Activated T-helper 1 cell treated with anti-CD3 and anti-CD28 coated beads, Interleukin-12 subunit alpha, Interleukin-12 subunit beta, Interleukin-2, Interleukin-4 antibody, amounts not matched to agents 30 ng/mL and 10 ng/mL and 1 ng/mL, durations not matched to agents 14 hours and 24 hours and 36 hours (primary cell): ENCODE measurements around the gene TMEM82. TPM values are rescaled to one million over a fixed set of nuclear protein-coding genes. Genes with fewer than 3 reads are reported as not detected.

Experiments used
- DNase-seq: peaks from one replicate; pipeline ENCODE4 v3.0.0; 2021; ENCODE audit warnings: low spot score
- H3K27ac Mint-ChIP-seq: one replicate; pipeline ENCODE4 v1.8.0; 2021; ENCODE audit warnings: mild to moderate bottlenecking, mixed read lengths
- H3K27me3 Mint-ChIP-seq: one replicate; pipeline ENCODE4 v1.8.0; 2022; ENCODE audit warnings: mild to moderate bottlenecking, moderate library complexity, mixed read lengths; ENCODE audit not compliant: insufficient read depth
- H3K36me3 Mint-ChIP-seq: one replicate; pipeline ENCODE4 v1.8.0; 2021; ENCODE audit warnings: low read depth, mixed read lengths
- H3K4me1 Mint-ChIP-seq: one replicate; pipeline ENCODE4 v1.8.0; 2021; ENCODE audit warnings: low read depth, mixed read lengths
- H3K4me3 Mint-ChIP-seq: one replicate; pipeline ENCODE4 v1.8.0; 2021; ENCODE audit warnings: mild to moderate bottlenecking, moderate library complexity, mixed read lengths
- H3K9me3 Mint-ChIP-seq: one replicate; pipeline ENCODE4 v1.8.0; 2021; ENCODE audit warnings: mixed read lengths
- intact Hi-C: fragments of 100-400 bp; cut with micrococcal nuclease; formaldehyde crosslinking; loops from one replicate; pipeline ENCODE4 v1.15.1; 2024
- total RNA-seq: library from RNA; stranded (reverse); gene quantifications from 2 replicates; pipeline ENCODE4 v1.2.3, GENCODE V29; 2022

The TMEM82 gene
- total RNA-seq, 1 donor from 2014 or later, result not detected

DNA sequence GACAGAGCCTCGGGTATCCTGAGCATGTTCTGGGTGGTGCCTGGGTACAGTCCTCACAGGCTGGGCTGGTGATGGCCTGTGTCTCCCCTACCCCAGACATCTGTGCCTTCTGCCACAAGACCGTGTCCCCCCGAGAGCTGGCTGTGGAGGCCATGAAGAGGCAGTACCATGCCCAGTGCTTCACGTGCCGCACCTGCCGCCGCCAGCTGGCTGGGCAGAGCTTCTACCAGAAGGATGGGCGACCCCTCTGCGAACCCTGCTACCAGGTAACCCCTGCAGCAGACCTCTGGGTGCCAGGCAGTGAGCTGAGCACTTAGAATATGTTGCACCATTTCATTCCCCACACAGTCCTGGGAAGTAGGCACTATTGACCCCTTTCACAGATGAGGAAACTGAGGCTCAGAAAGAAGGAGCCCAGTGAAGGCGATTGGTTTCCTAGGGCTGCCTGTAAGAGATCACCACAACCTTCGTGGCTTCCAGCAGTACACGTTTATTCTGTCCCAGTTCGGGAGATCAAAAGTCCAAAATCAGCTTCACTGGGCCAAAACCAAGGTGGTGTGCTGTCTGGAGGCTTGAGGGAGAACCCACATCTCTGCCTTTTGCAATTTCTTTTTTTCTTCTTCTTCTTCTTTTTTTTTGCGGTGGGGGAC, 28.1 kb downstream of the TMEM82 start:
- peaks cover under 1% of the 10 kb centered on the region for H3K27me3 Mint-ChIP-seq
- H3K9me3 Mint-ChIP-seq, result no peaks in the 10 kb centered on the region
- DNase-seq, result no peak
- no peaks in the 10 kb centered on the region for H3K4me1 Mint-ChIP-seq
- no peak overlapping the region for H3K27ac Mint-ChIP-seq
- no peak overlapping the region for H3K4me3 Mint-ChIP-seq
- H3K36me3 Mint-ChIP-seq, result no peaks in the 10 kb centered on the region
- intact Hi-C loops, result no loop called here

DNA sequence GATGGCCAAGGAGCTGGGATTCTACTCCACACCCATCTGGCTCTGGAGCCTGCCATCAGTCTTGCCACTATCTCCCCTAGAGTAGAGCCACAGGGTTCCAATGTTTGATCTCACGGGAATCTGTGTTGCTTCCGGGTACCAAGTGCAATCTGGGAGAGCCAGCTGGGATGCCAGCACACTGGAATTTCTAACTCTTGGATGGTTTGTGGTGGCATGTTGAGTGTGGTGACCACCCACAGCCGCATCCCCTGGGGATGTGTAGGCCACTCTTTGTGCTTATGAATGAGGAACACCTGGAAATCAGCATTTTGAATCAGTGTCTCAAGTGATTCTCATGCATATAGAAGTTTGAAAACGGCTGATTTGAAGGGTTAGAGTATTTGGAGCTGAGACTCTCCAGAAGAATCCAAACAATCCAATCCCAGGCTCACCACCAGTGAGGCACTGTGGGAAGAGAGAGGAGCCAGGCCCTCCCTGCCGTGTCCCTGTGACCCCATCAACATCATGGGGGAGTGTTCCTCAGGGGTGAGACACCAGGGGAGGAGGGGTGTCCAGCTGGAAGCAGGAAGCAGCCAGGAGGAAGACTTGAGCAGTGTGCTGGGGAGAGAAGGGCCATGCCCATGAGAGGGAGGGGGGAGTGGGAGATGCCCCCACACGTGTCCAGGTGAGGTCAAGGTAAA, 29.7 kb downstream of the TMEM82 start:
- no peaks in the 10 kb centered on the region for H3K9me3 Mint-ChIP-seq
- no peaks in the 10 kb centered on the region for H3K27me3 Mint-ChIP-seq
- no peaks in the 10 kb centered on the region for H3K36me3 Mint-ChIP-seq
- no peaks in the 10 kb centered on the region for H3K4me1 Mint-ChIP-seq
- intact Hi-C loops, result no loop called here
- no peak for DNase-seq
- no peak overlapping the region for H3K27ac Mint-ChIP-seq
- H3K4me3 Mint-ChIP-seq, result no peak overlapping the region

DNA sequence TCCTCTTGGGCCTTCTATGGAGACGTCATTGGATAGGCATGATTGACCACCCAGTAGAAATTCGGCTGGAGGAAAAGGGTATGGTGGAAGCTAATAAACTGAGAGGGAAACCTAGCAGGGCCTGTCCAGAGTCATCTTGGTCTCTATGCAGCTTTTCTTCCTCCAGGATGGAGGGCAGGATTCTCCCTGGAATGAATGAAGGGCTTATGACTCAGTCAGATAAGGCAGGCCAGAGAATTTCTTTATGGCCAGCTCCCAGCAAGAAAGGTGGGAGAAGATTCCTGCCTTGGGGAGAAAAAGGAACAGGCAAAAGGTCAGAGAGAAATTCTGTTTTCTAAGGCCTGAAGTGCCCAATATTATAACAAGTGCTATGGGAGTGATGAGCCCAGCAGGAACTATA, 33.4 kb downstream of the TMEM82 start:
- H3K4me1 Mint-ChIP-seq, result no peaks in the 10 kb centered on the region
- H3K27ac Mint-ChIP-seq, result no peak overlapping the region
- peaks cover 3% of the 10 kb centered on the region for H3K27me3 Mint-ChIP-seq
- intact Hi-C loops, result no loop called here
- H3K9me3 Mint-ChIP-seq, result no peaks in the 10 kb centered on the region
- H3K4me3 Mint-ChIP-seq, result no peak overlapping the region
- no peak for DNase-seq
- no peaks in the 10 kb centered on the region for H3K36me3 Mint-ChIP-seq

DNA sequence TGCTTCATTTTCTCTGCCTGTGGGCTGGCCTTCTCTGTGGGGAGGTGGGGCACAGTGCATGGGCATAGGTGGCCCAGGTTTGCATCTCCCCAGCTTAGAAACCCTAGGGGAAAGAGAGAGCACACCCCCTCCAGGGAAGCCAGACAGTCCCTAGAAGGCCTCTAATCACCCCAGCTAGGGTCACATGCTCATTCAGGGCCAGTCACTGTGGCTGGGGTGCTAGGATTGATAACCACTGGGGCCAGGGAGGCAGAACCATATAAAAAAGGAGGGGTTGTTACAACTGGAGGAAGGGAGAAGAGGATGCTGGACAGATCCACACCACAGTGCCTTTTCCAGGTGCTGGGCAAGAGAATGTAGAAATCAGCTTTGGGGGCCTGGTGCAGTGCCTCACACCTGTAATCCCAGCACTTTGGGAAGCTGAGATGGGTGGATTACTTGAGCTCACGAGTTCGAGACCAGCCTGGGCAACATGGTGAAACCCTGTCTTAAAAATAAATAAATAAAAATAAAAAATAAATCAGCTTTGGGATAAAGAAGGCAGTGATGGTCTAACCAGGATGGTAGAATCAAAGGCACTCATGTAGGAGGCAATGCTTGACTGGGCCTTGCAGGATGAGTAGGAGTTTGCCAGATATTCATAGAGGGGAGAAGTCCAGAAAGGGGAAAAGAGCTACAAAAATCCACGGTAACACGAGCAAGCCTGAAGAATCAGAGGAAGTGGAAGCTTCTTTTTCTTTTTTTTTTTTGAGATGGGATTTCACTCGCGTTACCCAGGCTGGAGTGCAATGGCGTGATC, 35.8 kb downstream of the TMEM82 start:
- Mint-ChIP-seq H3K36me3 (no peaks in the 10 kb centered on the region), H3K27me3 (peaks cover 3% of the 10 kb centered on the region), H3K9me3 (no peaks in the 10 kb centered on the region), H3K4me1 (no peaks in the 10 kb centered on the region), H3K27ac (no peak overlapping the region), H3K4me3 (no peak overlapping the region)
- DNase-seq, result no peak
- intact Hi-C loops, result no loop called here

DNA sequence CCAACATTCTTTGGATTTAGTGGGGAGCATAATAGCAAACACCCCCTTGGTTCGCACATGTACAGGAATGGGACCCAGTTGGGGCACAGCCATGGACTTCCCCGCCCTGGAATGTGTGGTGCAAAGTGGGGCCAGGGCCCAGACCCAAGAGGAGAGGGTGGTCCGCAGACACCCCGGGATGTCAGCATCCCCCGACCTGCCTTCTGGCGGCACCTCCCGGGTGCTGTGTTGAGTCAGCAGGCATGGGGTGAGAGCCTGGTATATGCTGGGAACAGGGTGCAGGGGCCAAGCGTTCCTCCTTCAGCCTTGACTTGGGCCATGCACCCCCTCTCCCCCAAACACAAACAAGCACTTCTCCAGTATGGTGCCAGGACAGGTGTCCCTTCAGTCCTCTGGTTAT, 43.4 kb downstream of the TMEM82 start:
- H3K4me1 Mint-ChIP-seq, result no peaks in the 10 kb centered on the region
- peaks cover 5% of the 10 kb centered on the region for H3K27me3 Mint-ChIP-seq
- H3K9me3 Mint-ChIP-seq, result no peaks in the 10 kb centered on the region
- no peak overlapping the region for H3K4me3 Mint-ChIP-seq
- H3K36me3 Mint-ChIP-seq, result no peaks in the 10 kb centered on the region
- no peak for DNase-seq
- H3K27ac Mint-ChIP-seq, result no peak overlapping the region
- intact Hi-C loops, result no loop called here

DNA sequence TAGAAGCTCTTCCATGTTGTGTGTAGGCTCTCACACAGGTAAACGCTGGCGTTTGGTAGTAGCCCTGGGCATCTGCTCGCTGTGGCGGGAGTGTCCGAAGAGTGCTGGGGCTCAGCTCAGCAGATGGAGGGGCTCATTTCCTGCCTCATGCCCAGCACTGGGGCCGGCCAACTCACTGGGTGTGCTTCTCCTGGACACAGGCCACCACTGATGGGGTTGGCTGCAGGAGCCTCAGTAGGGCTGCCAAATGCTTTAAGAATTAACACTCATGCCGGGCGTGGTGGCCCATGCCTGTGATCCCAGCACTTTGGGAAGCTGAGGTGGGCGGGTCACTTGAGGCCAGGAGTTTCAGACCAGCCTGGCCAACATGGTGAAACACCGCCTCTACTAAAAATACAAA, 44.3 kb downstream of the TMEM82 start:
- DNase-seq, result no peak
- Mint-ChIP-seq H3K4me3 (no peak overlapping the region), H3K27ac (no peak overlapping the region), H3K4me1 (no peaks in the 10 kb centered on the region), H3K36me3 (no peaks in the 10 kb centered on the region), H3K9me3 (no peaks in the 10 kb centered on the region), H3K27me3 (peaks cover 6% of the 10 kb centered on the region)
- intact Hi-C loops, result no loop called here

DNA sequence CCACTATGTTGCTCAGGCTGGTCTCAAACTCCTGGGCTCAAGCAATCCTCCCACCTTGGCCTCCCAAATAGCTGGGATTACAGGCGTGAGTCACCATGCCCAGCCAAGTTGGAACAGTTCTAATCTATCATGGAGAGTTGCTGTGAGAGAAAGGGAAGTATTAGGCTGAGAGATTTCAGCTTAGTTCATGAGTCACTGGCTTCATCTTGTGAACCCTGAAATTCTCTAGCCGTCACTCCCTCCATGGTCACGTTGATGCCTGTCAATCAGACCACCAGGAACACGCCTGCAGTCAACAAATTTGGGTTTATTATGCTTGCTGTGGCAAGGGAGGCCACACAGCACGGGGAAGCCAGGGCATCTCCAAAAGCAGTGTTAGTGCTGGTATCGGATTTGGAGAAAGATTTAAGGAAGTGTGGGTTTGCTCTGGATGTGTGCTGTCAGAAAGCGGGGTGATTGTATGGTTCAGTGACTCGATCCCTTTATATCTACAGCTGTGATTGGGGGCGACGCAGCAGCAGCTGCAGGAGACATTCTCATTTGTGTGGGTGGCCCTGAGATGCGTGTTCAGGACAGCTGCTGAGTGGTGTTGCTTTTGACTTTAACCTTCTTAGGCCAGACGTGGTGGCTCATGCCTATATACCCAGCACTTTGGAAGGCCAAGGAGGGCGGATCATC, 46.5 kb downstream of the TMEM82 start:
- DNase-seq, result no peak
- Mint-ChIP-seq H3K27ac (no peak overlapping the region), H3K4me1 (no peaks in the 10 kb centered on the region), H3K4me3 (no peak overlapping the region), H3K36me3 (no peaks in the 10 kb centered on the region), H3K9me3 (no peaks in the 10 kb centered on the region), H3K27me3 (peaks cover 7% of the 10 kb centered on the region)
- intact Hi-C loops, result no loop called here

DNA sequence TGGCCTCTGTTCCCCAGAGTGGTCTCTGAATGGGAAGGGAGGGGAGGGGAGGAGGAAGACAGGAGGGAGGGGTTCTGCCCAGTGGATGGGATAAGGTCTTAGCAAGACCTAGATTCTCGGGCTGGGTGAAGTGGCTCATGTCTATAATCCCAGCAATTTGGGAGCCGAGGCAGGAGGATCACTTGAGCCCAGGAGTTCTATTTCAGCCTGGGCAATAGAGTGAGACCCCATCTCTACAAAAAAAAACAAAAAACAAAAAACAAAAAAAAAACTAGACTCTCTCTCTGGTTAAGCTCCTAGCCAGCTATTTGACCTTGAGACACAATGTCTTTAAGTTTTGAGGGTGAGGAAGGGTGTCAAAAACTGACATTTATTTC, 53.8 kb downstream of the TMEM82 start:
- DNase-seq, result no peak
- Mint-ChIP-seq H3K27ac (no peak overlapping the region), H3K27me3 (peaks cover 6% of the 10 kb centered on the region), H3K36me3 (no peaks in the 10 kb centered on the region), H3K9me3 (no peaks in the 10 kb centered on the region), H3K4me3 (no peak overlapping the region), H3K4me1 (peaks cover 4% of the 10 kb centered on the region)
- intact Hi-C loops, result no loop called here

Other genes with a start within 250 kb of the TMEM82 start
- 19.5 and 21.0 TPM in 2 replicates for gene CASP9, start 218.3 kb upstream of the TMEM82 start, total RNA-seq
- gene DNAJC16, start 215.7 kb upstream of the TMEM82 start, total RNA-seq, result 18.8 and 19.8 TPM in 2 replicates
- 34.4 and 34.5 TPM in 2 replicates for gene AGMAT, start 157.4 kb upstream of the TMEM82 start, total RNA-seq
- gene DDI2, start 125.0 kb upstream of the TMEM82 start, total RNA-seq, result 49.9 and 51.4 TPM in 2 replicates
- 65.5 and 66.2 TPM in 2 replicates for gene PLEKHM2, start 58.2 kb upstream of the TMEM82 start, total RNA-seq
- gene SLC25A34, start 6.2 kb upstream of the TMEM82 start, total RNA-seq, result 1.1 and 1.8 TPM in 2 replicates
- not detected in 2 replicates for gene FBLIM1, start 16.3 kb downstream of the TMEM82 start, total RNA-seq
- gene UQCRHL, start 65.2 kb downstream of the TMEM82 start, total RNA-seq, result 1.3 and 1.5 TPM in 2 replicates
- 81.9 and 87.6 TPM in 2 replicates for gene SPEN, start 105.2 kb downstream of the TMEM82 start, total RNA-seq
- 62.6 and 68.8 TPM in 2 replicates for gene ZBTB17, start 233.6 kb downstream of the TMEM82 start, total RNA-seq